ENCODE measurements around the gene MAP7.

Gene MAP7

DNA sequence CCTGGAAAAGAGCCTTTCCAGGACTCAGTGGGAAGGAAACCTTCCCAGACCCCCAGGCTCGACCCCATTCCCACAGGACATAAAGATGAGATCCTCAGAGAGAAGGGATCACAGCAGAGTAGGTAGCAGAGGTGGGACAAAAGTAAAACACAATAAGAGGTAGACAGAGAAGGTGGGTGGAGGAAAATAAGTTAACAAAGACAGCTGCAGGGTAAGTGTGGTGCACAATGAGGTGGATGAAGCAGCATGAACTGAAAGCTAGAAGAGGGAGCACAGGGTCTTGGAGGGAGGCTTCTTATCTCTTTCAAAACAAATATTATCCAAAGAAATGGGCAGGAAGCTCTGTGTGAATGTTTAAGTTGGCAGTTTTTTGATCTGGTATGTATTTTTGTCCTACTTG lies 14.0 kb upstream of the MAP7 start:
- DNase-seq (ENCODE audit: low read depth in 2 of 2): no peak

DNA sequence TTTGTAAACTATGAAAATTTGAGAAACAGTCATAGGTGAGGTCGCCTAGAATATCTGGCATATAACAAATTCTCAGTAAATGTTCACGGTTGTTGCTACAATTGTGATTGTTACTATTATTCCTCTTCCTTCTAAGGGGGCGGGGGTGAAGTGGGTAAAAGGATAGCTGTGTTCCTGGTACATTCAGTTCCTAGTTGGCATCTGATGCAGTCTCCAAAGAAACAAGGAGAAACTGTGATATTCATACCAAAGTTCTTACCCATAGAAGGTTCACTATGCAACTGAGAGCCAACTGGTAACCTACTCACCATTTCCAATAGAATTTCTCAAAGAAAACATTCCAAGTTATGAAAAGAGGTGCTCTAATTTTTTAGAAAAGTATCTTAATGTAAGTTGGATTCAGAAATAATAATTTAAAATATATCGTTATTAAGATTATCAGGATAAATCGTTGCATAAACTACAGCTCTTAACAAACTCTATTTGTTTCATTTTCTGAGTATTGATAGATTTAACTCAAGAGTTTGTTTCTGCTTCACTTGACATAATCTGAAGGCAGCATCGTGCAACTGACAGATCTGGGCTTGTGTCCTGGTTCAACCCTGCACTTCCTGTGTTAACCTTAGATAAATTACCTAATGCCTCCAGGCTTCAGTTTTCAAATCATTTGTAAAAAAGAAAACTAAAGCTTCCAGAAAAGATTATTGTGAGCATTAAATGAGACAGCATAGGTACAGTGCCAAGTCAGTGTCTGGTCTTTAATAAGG lies 13.3 kb upstream of the MAP7 start:
- DNase-seq (ENCODE audit: low read depth in 2 of 2): no peak

GRCh38 chr6:136562211-136562610 lies 12.0 kb upstream of the MAP7 start:
- DNase-seq (ENCODE audit: low read depth in 2 of 2): no peak

DNA sequence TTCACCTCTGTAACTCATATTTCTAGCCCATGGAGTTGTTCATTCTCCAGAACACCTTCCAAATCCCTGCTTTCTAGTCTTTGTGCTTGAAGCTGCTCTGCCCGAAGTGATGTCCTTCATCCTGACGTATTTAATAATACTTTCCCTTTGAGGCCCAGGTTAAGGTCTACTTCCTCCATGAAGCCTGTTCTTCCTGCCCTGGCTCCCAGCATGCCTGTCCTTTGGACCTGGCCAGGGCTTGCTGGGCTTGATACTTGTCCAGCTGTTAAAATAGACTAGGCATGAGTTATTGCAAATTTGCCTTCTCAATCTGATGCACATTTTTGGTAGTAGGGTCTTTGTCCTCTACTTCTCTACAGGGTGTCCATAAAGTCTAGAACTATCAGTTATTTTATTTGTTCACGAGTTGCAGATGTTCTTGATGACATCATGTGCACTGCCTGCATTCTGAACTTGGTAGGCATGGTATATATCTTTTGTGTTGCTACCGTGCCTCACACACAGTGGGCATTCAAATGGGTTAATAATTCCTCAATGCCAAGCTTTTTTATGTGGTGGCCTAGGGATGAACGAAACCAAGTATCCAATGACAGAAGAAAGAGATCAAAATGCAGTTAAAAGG lies 3.1 kb upstream of the MAP7 start:
- no peak for DNase-seq (ENCODE audit: low read depth in 2 of 2)

- no peak for DNase-seq (ENCODE audit: low read depth in 2 of 2)
Measured at GRCh38 chr6:136552054-136552453, 1.8 kb upstream of the MAP7 start.

DNA sequence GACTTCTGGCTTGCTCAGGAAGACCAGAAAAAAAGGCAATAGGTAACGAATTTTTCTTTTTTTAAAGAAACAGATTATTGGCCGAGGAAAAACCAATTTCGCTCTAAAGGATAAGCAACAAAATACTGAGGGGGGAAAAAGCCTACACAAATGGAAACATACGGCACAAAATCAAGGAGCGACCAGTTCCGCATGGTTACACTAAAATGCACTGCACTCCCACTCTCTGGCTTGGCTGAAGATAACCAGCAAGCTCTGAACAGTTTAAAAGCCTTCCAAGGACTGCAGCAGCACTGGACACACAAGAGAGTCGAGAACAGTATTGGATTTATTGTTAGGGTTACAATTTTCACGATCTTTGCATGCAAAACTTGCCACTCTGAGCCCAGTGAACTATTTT lies 881 bp upstream of the MAP7 start:
- DNase-seq (ENCODE audit: low read depth in 2 of 2): no peak

DNA sequence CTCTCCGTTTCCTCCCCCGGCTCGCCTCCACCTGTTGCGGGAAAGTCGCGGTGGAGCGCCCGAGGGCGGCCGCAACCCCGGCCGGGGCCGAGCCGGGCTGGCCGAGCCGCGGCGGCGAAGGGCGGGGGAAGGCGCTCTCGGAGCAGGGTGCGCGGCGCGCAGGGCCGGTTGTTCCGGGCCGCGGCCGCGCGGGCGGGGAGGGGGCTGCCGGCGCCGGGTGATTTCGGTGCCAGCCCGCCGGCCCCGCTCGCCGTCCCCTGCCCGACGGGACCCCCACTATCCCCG lies 235 bp downstream of the MAP7 start:
- DNase-seq (ENCODE audit: low read depth in 2 of 2): no peak

DNA sequence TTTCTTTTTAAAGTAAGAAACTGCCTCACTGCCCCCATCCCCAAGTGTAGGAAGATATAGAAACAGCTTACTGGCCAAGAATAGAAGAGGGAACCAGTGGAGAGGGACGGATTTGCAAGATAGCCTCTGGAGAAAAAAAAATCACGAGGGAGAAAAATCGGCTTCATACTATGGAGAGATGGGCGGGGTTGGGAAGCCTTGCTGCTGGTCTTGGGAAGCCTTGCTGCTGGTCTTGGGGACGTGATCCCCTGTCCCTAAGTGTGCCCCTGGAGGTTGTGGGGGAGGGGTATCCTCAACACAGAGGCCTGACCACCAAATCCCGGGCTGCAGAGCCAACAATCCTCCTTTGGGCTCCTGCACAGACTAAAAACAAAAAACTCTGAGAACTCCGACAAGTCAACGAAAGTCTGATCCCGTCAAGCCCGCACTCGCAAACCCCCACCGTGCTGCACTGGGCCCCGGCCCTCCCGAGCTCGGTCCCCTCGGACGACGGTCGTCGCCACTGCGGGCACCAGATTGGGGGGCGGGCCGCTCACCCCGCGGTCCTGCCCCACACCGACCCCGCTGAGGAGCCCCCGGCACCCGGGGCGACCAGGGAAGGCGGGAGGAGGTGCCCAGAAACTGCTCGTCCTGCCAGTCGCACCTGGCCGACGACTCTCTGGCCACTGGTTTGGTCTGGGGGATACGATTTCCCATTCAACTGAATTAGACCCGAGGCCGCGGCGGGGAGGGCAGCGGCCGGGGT lies 750 bp downstream of the MAP7 start:
- DNase-seq (ENCODE audit: low read depth in 2 of 2): no peak

DNA sequence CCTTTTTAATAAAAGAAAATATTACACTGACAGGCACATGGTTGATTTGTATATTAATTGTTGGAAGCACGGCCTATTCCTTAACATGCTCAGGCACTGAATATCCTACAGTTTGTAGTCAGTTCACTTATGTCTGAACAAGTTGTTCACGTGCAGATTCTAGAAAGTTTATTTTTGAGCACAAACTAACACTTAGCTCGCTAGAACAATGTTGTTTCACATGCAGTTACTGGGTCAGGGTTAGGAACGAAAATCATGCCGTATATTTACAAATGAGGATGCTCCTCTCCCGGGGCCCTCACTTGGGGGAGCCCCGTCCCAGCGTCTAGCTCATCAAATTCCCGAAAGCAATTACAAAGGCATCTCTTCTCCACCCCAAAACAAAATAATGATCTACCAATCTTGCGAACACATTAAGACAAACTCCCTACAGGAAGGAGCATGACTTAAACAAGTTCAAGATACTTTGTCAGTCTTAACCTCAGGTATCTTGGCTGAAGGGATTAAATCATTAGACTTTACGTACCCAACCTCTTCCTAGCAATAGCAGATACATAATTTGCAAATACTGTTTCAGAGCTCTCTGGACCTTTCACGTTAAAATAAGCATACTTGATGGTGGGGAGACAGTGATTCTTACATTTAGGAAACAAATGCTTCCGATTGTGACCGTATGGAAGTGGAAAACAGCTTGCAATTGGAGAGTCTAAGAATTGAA lies 1.5 kb downstream of the MAP7 start:
- no peak for DNase-seq (ENCODE audit: low read depth in 2 of 2)

- DNase-seq (ENCODE audit: low read depth in 2 of 2): no peak
Measured at GRCh38 chr6:136547871-136548270, 2.4 kb downstream of the MAP7 start.

DNA sequence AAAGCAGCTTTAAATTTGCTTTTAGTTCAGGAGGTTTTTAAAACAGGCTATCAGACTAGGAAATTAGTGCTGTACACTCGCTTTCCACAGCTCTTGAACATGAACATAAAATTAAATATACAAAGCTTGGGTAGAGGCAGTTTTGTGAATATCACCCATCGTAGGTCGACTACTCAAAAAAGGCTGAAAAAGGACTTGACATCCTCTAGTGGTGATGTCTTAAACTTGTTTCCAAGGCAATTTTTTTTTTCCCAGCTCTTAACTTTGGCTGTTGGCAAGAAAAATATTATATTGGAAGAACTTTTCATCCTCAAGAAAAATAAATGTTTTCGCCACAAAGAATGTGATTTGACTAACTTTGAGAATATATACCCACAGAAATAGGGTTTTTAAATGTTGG lies 2.9 kb downstream of the MAP7 start:
- DNase-seq (ENCODE audit: low read depth in 2 of 2): no peak

- no peak for DNase-seq (ENCODE audit: low read depth in 2 of 2)
Measured at GRCh38 chr6:136546331-136546730, 3.9 kb downstream of the MAP7 start.

DNA sequence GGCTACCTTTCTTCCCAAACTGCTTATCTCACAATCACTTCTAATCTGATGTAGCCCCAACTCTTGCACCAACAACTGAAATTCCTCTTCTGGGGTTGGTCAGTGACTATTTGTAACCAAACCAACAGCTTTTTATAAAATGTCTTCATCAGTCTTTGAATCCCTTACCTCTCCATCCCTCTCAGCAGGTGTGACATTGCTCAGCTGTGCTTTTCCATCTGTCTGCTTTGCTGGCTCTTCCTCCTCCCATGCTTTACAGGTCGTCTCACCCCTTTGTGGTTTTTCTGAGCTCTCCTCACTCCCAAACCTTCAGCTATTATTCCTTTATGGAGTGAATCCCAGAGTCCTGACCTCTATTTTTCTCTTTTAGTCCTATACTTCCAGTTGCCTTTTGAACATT lies 5.9 kb downstream of the MAP7 start:
- no peak for DNase-seq (ENCODE audit: low read depth in 2 of 2)

DNA sequence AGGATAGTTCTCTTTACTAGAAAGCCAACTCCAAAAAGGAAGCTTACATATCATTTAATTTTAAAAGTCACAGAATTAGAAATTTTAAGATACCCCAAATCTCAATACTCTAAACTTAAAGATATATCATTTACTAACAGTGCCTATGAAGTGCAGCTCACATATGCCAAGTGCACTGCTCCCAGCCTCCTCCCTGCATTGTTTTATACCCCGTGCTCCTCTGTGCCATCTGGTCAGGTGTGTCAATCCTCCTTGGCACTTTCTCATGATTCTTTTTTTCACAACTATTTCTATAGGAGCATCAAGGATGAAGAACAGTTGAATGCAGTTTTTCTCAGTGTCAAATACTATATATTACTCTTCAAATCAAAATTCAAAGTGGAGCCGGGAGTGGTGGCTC lies 8.8 kb downstream of the MAP7 start:
- no peak for DNase-seq (ENCODE audit: low read depth in 2 of 2)

- DNase-seq (ENCODE audit: low read depth in 2 of 2): no peak
Measured at GRCh38 chr6:136539967-136540652, 10.1 kb downstream of the MAP7 start.

DNA sequence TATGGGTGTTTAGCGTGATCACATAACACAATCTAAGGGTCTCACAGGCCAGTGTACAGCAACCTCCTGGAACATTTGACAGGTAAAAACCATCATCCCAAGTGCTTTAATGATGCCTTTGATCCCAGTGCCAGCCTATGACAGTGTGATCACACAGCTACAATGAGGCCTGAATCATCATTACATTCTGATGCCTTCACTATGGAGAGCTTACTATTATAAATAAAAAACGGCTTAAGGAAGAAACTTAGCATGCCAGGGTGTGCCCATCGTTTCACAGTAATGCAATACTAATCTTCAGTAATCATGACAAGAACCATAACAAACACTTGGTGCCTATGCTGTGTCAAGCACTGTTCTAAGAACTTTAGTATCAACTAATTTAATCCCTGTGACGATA lies 11.4 kb downstream of the MAP7 start:
- no peak for DNase-seq (ENCODE audit: low read depth in 2 of 2)

GRCh38 chr6:136535880-136536650 lies 14.2 kb downstream of the MAP7 start:
- DNase-seq (ENCODE audit: low read depth in 2 of 2): no peak

GRCh38 chr6:136535017-136535765 lies 15.0 kb downstream of the MAP7 start:
- DNase-seq (ENCODE audit: low read depth in 2 of 2): no peak

DNA sequence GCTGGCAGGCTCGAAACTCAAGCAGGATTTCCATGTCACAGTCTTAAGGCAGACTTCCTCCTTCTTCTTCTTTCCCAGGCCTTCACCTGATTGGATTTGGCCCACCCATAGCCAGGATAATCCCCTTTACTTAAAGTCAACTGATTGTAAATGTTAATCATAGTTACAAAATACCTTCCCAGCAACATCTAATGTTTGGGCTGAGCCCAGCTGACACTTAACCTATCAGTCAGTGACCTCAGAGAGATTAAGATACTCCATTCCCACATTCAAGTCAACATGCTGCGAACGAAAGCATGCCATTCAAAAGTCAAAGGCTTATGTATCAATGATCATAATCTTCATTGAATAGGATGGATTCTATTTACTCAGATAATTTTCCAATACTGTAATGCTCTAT lies 16.0 kb downstream of the MAP7 start:
- no peak for DNase-seq (ENCODE audit: low read depth in 2 of 2)

- DNase-seq (ENCODE audit: low read depth in 2 of 2): no peak
Measured at GRCh38 chr6:136533487-136533886, 16.7 kb downstream of the MAP7 start.

DNA sequence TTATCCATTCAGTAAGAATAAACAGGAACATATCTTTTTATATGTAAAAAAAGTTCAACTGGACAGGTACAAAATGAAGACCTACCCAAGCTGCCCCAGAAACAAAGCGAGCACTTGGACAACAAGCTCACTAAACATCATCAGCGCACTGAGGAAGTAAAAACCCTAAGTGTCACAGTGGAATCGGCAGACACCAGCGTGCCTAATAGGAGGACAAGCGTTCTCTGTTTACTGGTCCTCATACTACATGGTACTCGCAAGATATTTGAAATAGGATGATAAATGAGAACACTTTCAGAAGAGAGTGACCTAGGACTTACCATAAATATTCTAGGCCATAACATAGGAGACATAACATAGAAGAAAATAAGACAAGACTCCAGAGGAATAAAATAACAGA lies 18.2 kb downstream of the MAP7 start:
- DNase-seq (ENCODE audit: low read depth in 2 of 2): no peak
